Measurements from ENCODE around the gene SMCO3.

GRCh38 chr12:14834509-14834908, 20.5 kb upstream of the SMCO3 start:
- no peak for TF ChIP-seq POLR2AphosphoS5 (IDR thresholded peaks at IDR 0.05)
- no peak for TF ChIP-seq CTCF (IDR thresholded peaks at IDR 0.05 in 8 of 11, conservative IDR thresholded peaks at IDR 0.05 in 3 of 11)
